Liver (tissue), 2 donors: ENCODE data around the gene ZMYND10.

Source experiments
- CTCF ChIP-seq: fragments of 150-350 bp; IDR thresholded peaks from 2 replicates; pipeline ENCODE4 v1.5.1; 2017; ENCODE audit warnings: improper control_type of control experiment, low read depth, low read length; ENCODE audit not compliant: missing input control
- REST ChIP-seq: IDR thresholded peaks from 2 replicates; pipeline ENCODE4 v1.6.1; 2016; ENCODE audit warnings: antibody characterized with exemption, mild to moderate bottlenecking
- YY1 ChIP-seq: IDR thresholded peaks from 2 replicates; pipeline ENCODE4 v1.6.1; 2016; ENCODE audit warnings: antibody characterized with exemption, mild to moderate bottlenecking
- donor health status: healthy.

- TF ChIP-seq CTCF (no peak), YY1 (no peak), REST (no peak)
Measured at GRCh38 chr3:50374363-50375257, 29.1 kb upstream of the ZMYND10 start.
